K562 (cell line): Measurements from ENCODE around the gene C16orf86.

Experiments used
- BACH1 ChIP-seq: fragments of 200-800 bp; sonication (Bioruptor generic); IDR thresholded peaks from 2 replicates; pipeline ENCODE4 v1.6.1; 2016; ENCODE audit warnings: missing genetic modification characterization, missing compliant biosample characterization
- CBFA2T3 ChIP-seq: fragments of 450-650 bp; IDR thresholded peaks from 2 replicates; pipeline ENCODE4 v1.6.1; 2017
- CTCF ChIP-seq, 3 experiments: IDR thresholded peaks in 2 of 3; conservative IDR thresholded peaks in 1 of 3; 2 replicates each; pipeline ENCODE4 v1.5.1; 2011 to 2012; ENCODE audit warnings: low read length in 3 of 3, mild to moderate bottlenecking in 3 of 3, control low read depth in 2 of 3, improper control_type of control experiment in 1 of 3, inconsistent platforms in 1 of 3, low read depth in 1 of 3, mixed read lengths in 1 of 3, moderate library complexity in 1 of 3; ENCODE audit not compliant: insufficient read depth in 2 of 3
- GTF3C2 ChIP-seq: IDR thresholded peaks from 3 replicates; pipeline ENCODE4 v1.6.1; 2011; ENCODE audit warnings: borderline replicate concordance, mild to moderate bottlenecking, moderate library complexity; ENCODE audit not compliant: insufficient read length; ENCODE audit errors: extremely low read depth
- IFI16 ChIP-seq: fragments of 250-450 bp; sonication (Bioruptor Pico); IDR thresholded peaks from 2 replicates; pipeline ENCODE4 v2.1.2; 2022; ENCODE audit warnings: mild to moderate bottlenecking, inconsistent platforms
- NEUROD1 ChIP-seq: fragments of 150-350 bp; IDR thresholded peaks from 2 replicates; pipeline ENCODE4 v1.6.1; 2014; ENCODE audit warnings: borderline replicate concordance, low read length, low read depth; ENCODE audit not compliant: partially characterized antibody
- NFXL1 ChIP-seq: fragments of 450-650 bp; formaldehyde crosslinking; IDR thresholded peaks from 2 replicates; pipeline ENCODE4 v1.4.0; 2021; ENCODE audit warnings: mild to moderate bottlenecking
- NKRF ChIP-seq: fragments of 450-650 bp; IDR thresholded peaks from 2 replicates; pipeline ENCODE4 v1.6.1; 2016; ENCODE audit warnings: borderline replicate concordance
- POLR2A ChIP-seq: fragments of 450-650 bp; conservative IDR thresholded peaks from 2 replicates; pipeline ENCODE4 v1.6.1; 2016
- TAF1 ChIP-seq: IDR thresholded peaks from 2 replicates; pipeline ENCODE4 v1.6.1; 2011; ENCODE audit warnings: mild to moderate bottlenecking, low read length, moderate library complexity; ENCODE audit not compliant: insufficient read depth, control insufficient read depth, severe bottlenecking; ENCODE audit errors: extremely low read depth
- ZHX1 ChIP-seq: fragments of 150-350 bp; conservative IDR thresholded peaks from 2 replicates; pipeline ENCODE4 v1.6.1; 2014; ENCODE audit warnings: low read length
- ZNF174 ChIP-seq: fragments of 250-450 bp; sonication (Bioruptor Pico); IDR thresholded peaks from 2 replicates; pipeline ENCODE4 v1.4.0; 2020; ENCODE audit warnings: mild to moderate bottlenecking
- ZNF318 ChIP-seq, 2 experiments: fragments of 450-650 bp; IDR thresholded peaks; 2 replicates each; pipeline ENCODE4 v1.6.1; 2016; ENCODE audit warnings: mild to moderate bottlenecking in 2 of 2, borderline replicate concordance in 1 of 2, low read depth in 1 of 2, moderate library complexity in 1 of 2
- ZNF511 ChIP-seq: sonication (generic); formaldehyde crosslinking; IDR thresholded peaks from 2 replicates; pipeline ENCODE4 v1.8.0; 2022; ENCODE audit warnings: mild to moderate bottlenecking, missing genetic modification reagents

- TF ChIP-seq ZNF511 (CRISPR knock-in tag), result no peak
- no peak for TF ChIP-seq ZNF318 (IDR thresholded peaks at IDR 0.05; ENCODE audit: borderline replicate concordance in 1 of 2, low read depth in 1 of 2)
- TF ChIP-seq POLR2A, result no peak
- no peak for TF ChIP-seq NKRF
- no peak for TF ChIP-seq ZHX1
- no peak for TF ChIP-seq CTCF (IDR thresholded peaks at IDR 0.05 in 2 of 3, conservative IDR thresholded peaks at IDR 0.05 in 1 of 3; ENCODE audit: insufficient read depth in 2 of 3, low read depth in 1 of 3, low read length in 3 of 3)
- no peak for TF ChIP-seq GTF3C2
- no peak for TF ChIP-seq ZNF174 (CRISPR knock-in tag)
- TF ChIP-seq TAF1, result no peak
- no peak for TF ChIP-seq NEUROD1
- no peak for TF ChIP-seq CBFA2T3
- no peak for TF ChIP-seq NFXL1 (CRISPR knock-in tag)
- no peak for TF ChIP-seq IFI16 (CRISPR knock-in tag)
- TF ChIP-seq BACH1 (tag), result no peak
Measured at GRCh38 chr16:67674851-67675578, 8.4 kb downstream of the C16orf86 start.
